Right lobe of liver (tissue), 4 donors: ENCODE results near the gene DMKN.

Experiments
- POLR2A ChIP-seq: fragments of 450-650 bp; IDR thresholded peaks from one replicate; pipeline ENCODE4 v1.6.1; 2017; ENCODE audit warnings: antibody characterized with exemption, mild to moderate bottlenecking
- TF ChIP-seq, protein P1 (sequence below), 4 donors: fragments of 200-600 bp in 3 of 4; fragments of 450-650 bp in 1 of 4; IDR thresholded peaks; one replicate each; pipeline versions ENCODE4 v1.5.1 to v1.8.0; 2016 to 2022; ENCODE audit warnings: antibody characterized with exemption in 4 of 4, mild to moderate bottlenecking in 2 of 4
- donor health status: DM: no; HTN: no; CAD: no.
- donor health status: DM: no; HTN: no; CAD: no.
- donor health status: DM: no; HTN: yes; CAD: no.

DNA sequence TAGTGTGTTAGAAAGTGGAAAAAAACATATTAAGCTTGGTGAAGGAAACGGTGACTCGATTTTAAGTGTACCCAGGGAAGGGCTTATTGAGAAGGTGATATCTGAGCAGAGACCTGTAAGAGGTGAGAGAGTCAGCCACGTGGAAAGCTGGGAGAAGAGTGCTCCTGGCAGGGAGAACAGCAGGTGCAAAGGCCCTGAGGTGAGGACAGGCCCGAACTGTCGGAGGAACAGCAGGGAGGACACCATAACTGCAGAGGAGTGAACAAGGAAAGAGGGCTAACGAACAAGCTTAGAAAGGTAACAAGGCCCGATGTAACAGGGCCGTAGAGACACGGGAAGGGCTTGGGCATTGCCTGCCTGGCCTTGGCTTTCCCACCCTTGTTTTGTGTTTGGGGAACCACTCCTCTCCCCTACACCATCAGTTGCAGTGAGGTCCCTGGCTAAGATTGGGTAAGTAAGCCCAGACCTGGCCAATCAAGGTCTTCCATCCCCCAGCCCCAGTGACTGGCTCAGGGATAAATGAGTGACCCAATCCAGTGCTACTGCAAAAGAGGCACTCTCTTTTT lies 42.7 kb upstream of the DMKN start:
- no peak for TF ChIP-seq POLR2A
- TF ChIP-seq, protein P1, sequence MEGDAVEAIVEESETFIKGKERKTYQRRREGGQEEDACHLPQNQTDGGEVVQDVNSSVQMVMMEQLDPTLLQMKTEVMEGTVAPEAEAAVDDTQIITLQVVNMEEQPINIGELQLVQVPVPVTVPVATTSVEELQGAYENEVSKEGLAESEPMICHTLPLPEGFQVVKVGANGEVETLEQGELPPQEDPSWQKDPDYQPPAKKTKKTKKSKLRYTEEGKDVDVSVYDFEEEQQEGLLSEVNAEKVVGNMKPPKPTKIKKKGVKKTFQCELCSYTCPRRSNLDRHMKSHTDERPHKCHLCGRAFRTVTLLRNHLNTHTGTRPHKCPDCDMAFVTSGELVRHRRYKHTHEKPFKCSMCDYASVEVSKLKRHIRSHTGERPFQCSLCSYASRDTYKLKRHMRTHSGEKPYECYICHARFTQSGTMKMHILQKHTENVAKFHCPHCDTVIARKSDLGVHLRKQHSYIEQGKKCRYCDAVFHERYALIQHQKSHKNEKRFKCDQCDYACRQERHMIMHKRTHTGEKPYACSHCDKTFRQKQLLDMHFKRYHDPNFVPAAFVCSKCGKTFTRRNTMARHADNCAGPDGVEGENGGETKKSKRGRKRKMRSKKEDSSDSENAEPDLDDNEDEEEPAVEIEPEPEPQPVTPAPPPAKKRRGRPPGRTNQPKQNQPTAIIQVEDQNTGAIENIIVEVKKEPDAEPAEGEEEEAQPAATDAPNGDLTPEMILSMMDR (IDR thresholded peaks at IDR 0.05) = no peak
